Endothelial cell of umbilical vein (primary cell): ENCODE data around the gene MBD6. TPM values are rescaled to one million over a fixed set of nuclear protein-coding genes. Genes with fewer than 3 reads are reported as not detected.

Source experiments
- BruUV-seq: library from RNA; stranded (reverse); fragments of 400-500 nt; replicated peaks from 2 replicates; lab custom pipeline; 2021; lab: Mats Ljungman, UMichigan
- CTCF ChIA-PET: fragments of 300-600, 350-600 bp; sonication (Branson Sonifier 250); formaldehyde crosslinking; loops from one replicate; lab custom pipeline; 2021; ENCODE audit warnings: antibody characterized with exemption, inconsistent platforms; lab: Charles Lee
- POLR2A ChIA-PET: fragments of 300-600, 350-600 bp; sonication (Branson Sonifier 250); formaldehyde crosslinking; loops from one replicate; lab custom pipeline; 2021; ENCODE audit warnings: antibody characterized with exemption, inconsistent platforms; lab: Charles Lee
- DNase-seq: peaks from one replicate; pipeline ENCODE4 v3.0.0-alpha.2; 2011; ENCODE audit warnings: low read depth, low spot score
- FAIRE-seq: peaks from 2 replicates; lab custom pipeline; 2011; peaks lifted over from hg19 to GRCh38; lab: Jason Lieb, UNC
- H2AFZ ChIP-seq: 2 replicates; pipeline ENCODE4 v1.6.0; 2012; ENCODE audit warnings: low read depth, low read length, control low read depth, inconsistent platforms
- H3K27ac ChIP-seq: 2 replicates; pipeline ENCODE4 v1.5.1; 2011; ENCODE audit warnings: low read depth, mild to moderate bottlenecking, control low read depth, low read length, moderate library complexity; ENCODE audit not compliant: insufficient read depth
- H3K27me3 ChIP-seq, 2 experiments: 2 replicates each; pipeline versions ENCODE4 v1.6.0 to v1.6.1; 2011; ENCODE audit warnings: low read length in 2 of 2, mixed read lengths in 1 of 2; ENCODE audit not compliant: control insufficient read depth in 2 of 2, insufficient read depth in 2 of 2
- H3K36me3 ChIP-seq, 2 experiments: 2 replicates in 1 of 2; 3 replicates in 1 of 2; pipeline ENCODE4 v1.5.1; 2011; ENCODE audit warnings: low read length in 2 of 2, mild to moderate bottlenecking in 1 of 2, moderate library complexity in 1 of 2; ENCODE audit not compliant: control insufficient read depth in 2 of 2, insufficient read depth in 2 of 2; ENCODE audit errors: extremely low read depth in 1 of 2
- H3K4me1 ChIP-seq: 3 replicates; pipeline ENCODE4 v1.5.1; 2011; ENCODE audit warnings: mild to moderate bottlenecking, low read length; ENCODE audit not compliant: control insufficient read depth, insufficient read depth; ENCODE audit errors: extremely low read depth
- H3K4me2 ChIP-seq: 2 replicates; pipeline ENCODE4 v1.6.1; 2011; ENCODE audit warnings: low read length, control low read depth, mixed read lengths; ENCODE audit not compliant: insufficient read depth
- H3K4me3 ChIP-seq, 3 experiments: fragments of 200-600 bp in 1 of 3; sonication (generic), shearing (Covaris generic) in 1 of 3; replicated peaks in 1 of 3; 2 replicates each; pipeline ENCODE4 v1.5.1; 2011 to 2016; ENCODE audit warnings: control low read depth in 3 of 3, low read length in 3 of 3, mild to moderate bottlenecking in 2 of 3, inconsistent platforms in 1 of 3, low read depth in 1 of 3, moderate library complexity in 1 of 3; ENCODE audit not compliant: insufficient read depth in 1 of 3
- H3K79me2 ChIP-seq: 2 replicates; pipeline ENCODE4 v1.6.0; 2012; ENCODE audit warnings: low read length, inconsistent platforms; ENCODE audit not compliant: control insufficient read depth, insufficient read depth
- H3K9ac ChIP-seq: replicated peaks from 2 replicates; pipeline ENCODE3; 2011; ENCODE audit warnings: low read length, control low read depth; ENCODE audit not compliant: insufficient read depth; ENCODE audit errors: extremely low read depth
- H3K9me1 ChIP-seq: replicated peaks from 3 replicates; pipeline ENCODE4 v1.6.0; 2011; ENCODE audit warnings: mild to moderate bottlenecking, low read length; ENCODE audit not compliant: control insufficient read depth, insufficient read depth; ENCODE audit errors: extremely low read depth
- H3K9me3 ChIP-seq: replicated peaks from 2 replicates; pipeline ENCODE4 v1.5.1; 2012; ENCODE audit warnings: low read length, inconsistent platforms; ENCODE audit not compliant: control insufficient read depth, insufficient read depth
- H4K20me1 ChIP-seq: replicated peaks from 2 replicates; pipeline ENCODE3; 2011; ENCODE audit warnings: mild to moderate bottlenecking, low read length; ENCODE audit not compliant: control insufficient read depth, insufficient read depth; ENCODE audit errors: extremely low read depth
- EZH2 ChIP-seq: IDR thresholded peaks from 2 replicates; pipeline ENCODE4 v1.6.1; 2012; ENCODE audit warnings: borderline replicate concordance, low read depth, mild to moderate bottlenecking, moderate library complexity, low read length, inconsistent platforms; ENCODE audit not compliant: severe bottlenecking
- FOS ChIP-seq: IDR thresholded peaks from 2 replicates; pipeline ENCODE4 v1.6.1; 2011; ENCODE audit warnings: mild to moderate bottlenecking, low read length, moderate library complexity, borderline replicate concordance; ENCODE audit not compliant: insufficient read depth
- GATA2 ChIP-seq: IDR thresholded peaks from 2 replicates; pipeline ENCODE4 v1.7.0; 2011; ENCODE audit warnings: low read depth, mild to moderate bottlenecking, moderate library complexity, mixed read lengths, low read length; ENCODE audit not compliant: insufficient read length, insufficient read depth
- JUN ChIP-seq: IDR thresholded peaks from 2 replicates; pipeline ENCODE4 v1.6.1; 2011; ENCODE audit warnings: borderline replicate concordance, low read depth; ENCODE audit not compliant: insufficient read length, insufficient read depth
- MYC ChIP-seq: IDR thresholded peaks from one replicate; pipeline ENCODE4 v1.6.1; 2011; ENCODE audit warnings: mild to moderate bottlenecking, low read depth, low read length
- POLR2A ChIP-seq: IDR thresholded peaks from 2 replicates; pipeline ENCODE4 v1.6.1; 2012; ENCODE audit warnings: low read depth, mild to moderate bottlenecking, control low read depth, low read length
- POLR2AphosphoS5 ChIP-seq: IDR thresholded peaks from 2 replicates; pipeline ENCODE4 v1.6.1; 2012; ENCODE audit warnings: low read depth, mild to moderate bottlenecking, control low read depth, low read length, moderate library complexity; ENCODE audit not compliant: insufficient read depth
- dilution Hi-C: fragments of 300-500 bp; cut with MboI; formaldehyde crosslinking; loops from one replicate; pipeline ENCODE4 v1.15.0; 2019; ENCODE audit warnings: low sequenced_read_pairs; ENCODE audit not compliant: extremely low pct_ligation_motif_present
- intact Hi-C: fragments of 100-400 bp; cut with micrococcal nuclease; formaldehyde crosslinking; loops from one replicate; pipeline ENCODE4 v1.10.0; 2022
- polyA plus RNA-seq, 4 experiments: library from polyadenylated mRNA; depleted of rRNA in 3 of 4; stranded (reverse) in 3 of 4; unstranded in 1 of 4; fragments of >200 nt; gene quantifications; 2 replicates each; pipeline versions ENCODE4 v1.2.1 to v1.2.3, GENCODE V29; 2011 to 2012; ENCODE audit warnings: missing spikeins in 1 of 4
- total RNA-seq: library from RNA; stranded (reverse); gene quantifications from 2 replicates; pipeline ENCODE4 v1.2.3, GENCODE V29; 2021
- TF ChIP-seq, protein P1 (sequence below), 2 donors: IDR thresholded peaks; 1 replicate in 1 of 2; 2 replicates in 1 of 2; pipeline ENCODE4 v1.5.1; 2011; ENCODE audit warnings: low read length in 2 of 2, mild to moderate bottlenecking in 2 of 2, moderate library complexity in 2 of 2, control low read depth in 1 of 2, inconsistent platforms in 1 of 2, low read depth in 1 of 2; ENCODE audit not compliant: insufficient read depth in 1 of 2; ENCODE audit errors: extremely low read depth in 1 of 2
- TF ChIP-seq, protein P2 (sequence below): IDR thresholded peaks from 2 replicates; pipeline ENCODE4 v1.6.1; 2011; ENCODE audit not compliant: insufficient read depth, insufficient read length

Gene MBD6
- total and polyA plus RNA-seq, 2 donors (not counting 3 experiments of a cell fraction or from before 2014, with no cell fraction given): 10.6 to 95.2 TPM

DNA sequence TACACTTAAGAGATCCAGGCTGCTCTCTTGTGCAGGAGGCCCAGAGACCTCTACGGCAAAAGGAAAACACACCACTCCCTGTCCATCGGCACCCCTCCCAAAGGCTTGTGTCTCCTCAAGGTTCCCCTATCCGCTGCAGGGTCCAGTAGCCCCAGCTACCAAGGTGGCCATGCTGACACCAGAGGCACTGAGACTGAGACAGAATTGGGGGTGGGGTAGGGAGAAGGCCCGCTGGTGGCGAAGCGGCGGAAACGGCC lies 2.9 kb upstream of the MBD6 start:
- H4K20me1 ChIP-seq: no peaks in the 10 kb centered on the region

More for the DNA sequence above, 2.9 kb upstream of the MBD6 start:
- peak overlapping the region; percentile 92 for H3K9ac ChIP-seq
- H3K4me3 ChIP-seq: peak overlapping the region; percentile 7 to 89 (median 67)
- FAIRE-seq (no peak), DNase-seq (no peak)
- BruUV-seq: no TSS peak
- peaks cover 40% of the 10 kb centered on the region for H3K79me2 ChIP-seq
- H3K4me1 ChIP-seq: peaks cover 48% of the 10 kb centered on the region
- H3K27ac ChIP-seq: peak overlapping the region; percentile 83
- H2AFZ ChIP-seq: no peak overlapping the region
- H3K36me3 ChIP-seq: peaks cover 20 to 27% of the 10 kb centered on the region in 2 experiments
- ChIA-PET POLR2A (interaction anchor here (1.4 to 1.5 kb wide), 2 partner anchors 15 to 24 kb away, joined by 3 read pairs; no protein-coding TSS in a partner anchor), CTCF (no interaction called here)
- peak overlapping the region; percentile 64 for H3K4me2 ChIP-seq
- TF ChIP-seq GATA2: no peak
- TF ChIP-seq POLR2AphosphoS5: no peak
- TF ChIP-seq JUN: no peak
- TF ChIP-seq, protein P1, sequence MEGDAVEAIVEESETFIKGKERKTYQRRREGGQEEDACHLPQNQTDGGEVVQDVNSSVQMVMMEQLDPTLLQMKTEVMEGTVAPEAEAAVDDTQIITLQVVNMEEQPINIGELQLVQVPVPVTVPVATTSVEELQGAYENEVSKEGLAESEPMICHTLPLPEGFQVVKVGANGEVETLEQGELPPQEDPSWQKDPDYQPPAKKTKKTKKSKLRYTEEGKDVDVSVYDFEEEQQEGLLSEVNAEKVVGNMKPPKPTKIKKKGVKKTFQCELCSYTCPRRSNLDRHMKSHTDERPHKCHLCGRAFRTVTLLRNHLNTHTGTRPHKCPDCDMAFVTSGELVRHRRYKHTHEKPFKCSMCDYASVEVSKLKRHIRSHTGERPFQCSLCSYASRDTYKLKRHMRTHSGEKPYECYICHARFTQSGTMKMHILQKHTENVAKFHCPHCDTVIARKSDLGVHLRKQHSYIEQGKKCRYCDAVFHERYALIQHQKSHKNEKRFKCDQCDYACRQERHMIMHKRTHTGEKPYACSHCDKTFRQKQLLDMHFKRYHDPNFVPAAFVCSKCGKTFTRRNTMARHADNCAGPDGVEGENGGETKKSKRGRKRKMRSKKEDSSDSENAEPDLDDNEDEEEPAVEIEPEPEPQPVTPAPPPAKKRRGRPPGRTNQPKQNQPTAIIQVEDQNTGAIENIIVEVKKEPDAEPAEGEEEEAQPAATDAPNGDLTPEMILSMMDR (IDR thresholded peaks at IDR 0.05; ENCODE audit: extremely low read depth in 1 of 2, insufficient read depth in 1 of 2, low read depth in 1 of 2, low read length in 2 of 2): no peak
- no peak for TF ChIP-seq FOS
- no peak for TF ChIP-seq POLR2A
- TF ChIP-seq EZH2: no peak
- TF ChIP-seq, protein P2, sequence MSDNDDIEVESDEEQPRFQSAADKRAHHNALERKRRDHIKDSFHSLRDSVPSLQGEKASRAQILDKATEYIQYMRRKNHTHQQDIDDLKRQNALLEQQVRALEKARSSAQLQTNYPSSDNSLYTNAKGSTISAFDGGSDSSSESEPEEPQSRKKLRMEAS: no peak
- no peak for TF ChIP-seq MYC
- dilution Hi-C loops: no loop called here
- no peaks in the 10 kb centered on the region for H3K9me1 ChIP-seq
- H3K9me3 ChIP-seq: no peaks in the 10 kb centered on the region
- no peaks in the 10 kb centered on the region for H3K27me3 ChIP-seq
- intact Hi-C loops: loop anchor here (1.0 to 5.0 kb wide), 2 partner anchors 28 to 32 kb away; partner anchors contain the start of genes DCTN2 and MARS1
